Measurements from ENCODE around the gene PHACTR3.

- TF ChIP-seq RAD21 (conservative IDR thresholded peaks at IDR 0.05 in 1 of 2, IDR thresholded peaks at IDR 0.05 in 1 of 2), result no peak
- TF ChIP-seq E2F6 (IDR thresholded peaks at IDR 0.05; ENCODE audit: borderline replicate concordance, low read depth), result no peak
- TF ChIP-seq CTCF (IDR thresholded peaks at IDR 0.05), result no peak
- TF ChIP-seq MAX (IDR thresholded peaks at IDR 0.05), result no peak
- no peak for TF ChIP-seq CEBPB (IDR thresholded peaks at IDR 0.05)
- TF ChIP-seq HOXA7 (CRISPR knock-in tag; IDR thresholded peaks at IDR 0.05), result no peak
- no peak for TF ChIP-seq CBX2 (IDR thresholded peaks at IDR 0.05; ENCODE audit: borderline replicate concordance, low read depth)
- TF ChIP-seq SREBF2 (IDR thresholded peaks at IDR 0.05), result no peak
- TF ChIP-seq RFX5 (IDR thresholded peaks at IDR 0.05), result no peak
- no peak for TF ChIP-seq REST (IDR thresholded peaks at IDR 0.05)
Measured at GRCh38 chr20:59825563-59825920, 221.2 kb downstream of the PHACTR3 start.

Data from A549 (cell line).